ENCODE data around the gene VASN.
A peak's percentile ranks its signal among the peaks of the same experiment; 100 is the strongest.
"Not testable (repeated sequence)": the region's sequence is repeated elsewhere in the genome, so short reads cannot be mapped to it uniquely, and the experiment has no call there.

VASN gene

GRCh38 chr16:4371357-4372000 is at the start of gene VASN:
Gene VASN, plus strand, starts transcription at chr16:4371848. Its CDS starts 9,030 bp downstream, at chr16:4380878.
- DNase-seq = no peak

- no peak for DNase-seq
Measured at GRCh38 chr16:4322121-4323052, 49.3 kb upstream of the VASN start.

DNA sequence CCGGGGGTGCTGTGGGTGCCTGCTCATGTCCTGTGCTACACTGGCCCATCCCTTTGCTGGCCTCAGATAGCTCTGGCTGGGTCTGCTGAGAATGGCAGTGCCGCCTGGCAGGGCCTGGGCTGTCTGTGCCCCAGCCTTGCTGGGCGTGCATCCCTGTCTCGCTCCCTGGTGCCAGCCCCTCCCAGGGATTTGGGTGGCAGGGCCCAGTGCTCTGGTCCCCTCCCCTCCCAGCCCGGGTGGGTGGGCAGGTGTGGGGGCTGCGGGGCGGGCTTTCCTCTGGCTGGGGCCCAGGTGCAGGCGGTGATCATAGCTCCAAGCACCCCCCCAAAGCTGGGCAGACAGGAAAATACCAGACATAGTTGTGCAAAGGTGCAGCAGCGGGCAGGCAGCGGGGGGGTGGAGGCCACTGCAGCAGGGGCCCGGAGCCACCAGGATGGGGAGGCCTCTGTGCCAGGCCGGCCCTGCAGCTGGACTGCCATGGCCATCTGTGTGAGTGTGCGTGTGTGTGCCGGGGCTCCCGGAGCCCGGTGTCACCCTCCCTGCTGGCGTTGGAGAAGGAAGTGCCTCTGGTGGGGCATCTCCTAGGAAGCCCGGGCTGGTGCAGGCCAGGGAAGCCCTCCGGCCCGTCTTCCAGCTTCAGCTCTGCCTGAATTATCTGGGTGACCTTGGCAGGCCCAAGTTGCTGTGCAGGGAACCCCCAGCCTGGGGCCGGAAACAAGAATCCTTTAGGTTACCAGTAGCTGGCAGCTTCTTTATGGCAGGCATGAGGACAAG is 48.4 kb upstream of the VASN start:
- DNase-seq = no peak

DNA sequence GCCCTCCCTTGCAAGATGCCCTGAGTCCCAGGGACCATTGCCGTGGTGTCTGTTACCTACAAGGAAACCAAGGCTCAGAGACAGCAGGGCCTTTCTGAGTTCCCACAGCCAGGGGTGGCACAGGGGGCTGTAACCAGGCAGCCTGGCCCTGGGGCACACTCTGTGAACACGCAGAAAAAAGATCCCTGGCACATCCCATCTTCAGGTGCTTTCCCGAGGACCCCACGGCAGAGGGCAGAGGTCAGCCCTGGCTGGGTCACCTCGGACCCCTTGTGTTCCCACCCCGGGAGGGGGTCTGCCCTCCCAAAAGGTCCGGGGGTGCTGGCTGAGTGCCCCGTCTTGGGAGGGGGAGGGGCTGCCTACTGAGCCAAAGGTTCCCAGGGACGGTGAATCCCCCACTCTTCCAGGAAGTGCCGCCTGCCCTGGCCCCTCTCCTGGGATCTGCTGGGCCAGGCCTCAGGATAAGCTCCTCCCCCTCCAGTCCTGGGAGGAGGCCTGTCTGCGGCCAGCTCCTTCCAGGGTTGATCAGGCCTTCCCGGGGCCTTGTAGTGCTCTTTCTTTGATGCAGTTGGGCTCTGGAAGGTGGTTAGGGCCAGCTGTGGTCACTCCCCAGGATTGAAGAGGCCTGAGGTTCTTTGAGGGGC is 47.7 kb upstream of the VASN start:
- DNase-seq = no peak

DNA sequence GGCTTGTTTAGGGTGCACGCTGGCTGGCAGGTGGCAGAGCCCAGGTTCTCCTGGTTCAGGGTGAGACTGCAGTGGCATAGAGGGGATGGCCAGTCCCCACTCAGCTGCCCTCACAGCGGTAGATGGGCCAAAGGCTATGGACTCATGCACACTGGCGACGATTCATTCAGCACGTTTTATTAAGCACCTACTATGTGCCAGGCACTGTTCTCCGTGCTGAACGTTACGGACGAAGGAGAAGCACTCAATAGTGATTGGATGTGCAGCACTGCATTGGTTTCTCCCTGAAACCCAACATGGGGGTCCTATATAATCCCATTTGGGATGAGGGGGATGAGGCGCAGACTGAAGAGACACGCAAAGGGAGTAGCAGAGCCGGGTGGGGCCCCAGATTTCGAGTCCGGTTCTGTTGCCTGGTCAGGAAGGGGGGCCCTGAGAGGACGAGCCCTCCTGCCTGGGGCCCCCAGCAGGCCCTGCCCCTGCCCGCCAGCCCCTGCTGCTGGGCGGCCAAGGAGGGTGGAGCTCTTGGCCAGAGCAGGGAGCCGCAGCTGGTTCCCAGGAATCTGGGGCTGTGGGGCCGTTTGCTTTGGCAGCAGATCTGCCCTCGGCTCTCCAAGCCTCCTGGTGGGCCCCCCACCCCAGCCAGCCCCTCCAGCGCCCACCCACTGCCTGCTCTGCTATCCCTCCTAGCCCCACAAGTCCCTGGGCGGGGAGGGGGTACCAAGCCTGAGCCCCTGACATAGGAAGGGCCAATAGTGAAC is 47.0 kb upstream of the VASN start:
- DNase-seq = no peak

DNA sequence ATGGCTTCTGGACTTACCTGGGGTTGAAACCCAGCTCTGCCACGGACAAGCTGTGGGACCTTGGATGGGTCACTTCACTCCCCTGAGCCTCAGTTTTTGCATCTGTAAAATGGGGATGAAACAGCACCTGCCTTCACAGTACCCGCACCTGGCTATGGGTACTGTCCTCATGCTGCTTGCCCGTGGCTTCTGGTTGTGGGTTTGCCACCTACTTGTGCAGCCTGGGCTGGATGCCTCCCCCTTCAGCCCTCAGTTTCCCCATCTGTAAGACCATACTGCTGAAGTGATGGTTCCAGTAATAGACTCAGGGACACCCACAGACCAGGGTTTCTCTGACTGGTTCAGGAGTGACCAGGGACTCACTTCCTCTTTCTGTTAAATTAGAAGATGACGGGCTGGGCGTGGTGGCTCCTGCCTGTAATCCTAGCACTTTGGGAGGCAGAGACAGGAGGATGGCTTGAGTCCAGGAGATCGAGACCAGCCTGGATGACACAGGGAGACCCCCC is 46.3 kb upstream of the VASN start:
- peak in 1 of 2 experiments; percentile 11 for DNase-seq

- no peak for DNase-seq
Measured at GRCh38 chr16:4327386-4328045, 44.1 kb upstream of the VASN start.

DNA sequence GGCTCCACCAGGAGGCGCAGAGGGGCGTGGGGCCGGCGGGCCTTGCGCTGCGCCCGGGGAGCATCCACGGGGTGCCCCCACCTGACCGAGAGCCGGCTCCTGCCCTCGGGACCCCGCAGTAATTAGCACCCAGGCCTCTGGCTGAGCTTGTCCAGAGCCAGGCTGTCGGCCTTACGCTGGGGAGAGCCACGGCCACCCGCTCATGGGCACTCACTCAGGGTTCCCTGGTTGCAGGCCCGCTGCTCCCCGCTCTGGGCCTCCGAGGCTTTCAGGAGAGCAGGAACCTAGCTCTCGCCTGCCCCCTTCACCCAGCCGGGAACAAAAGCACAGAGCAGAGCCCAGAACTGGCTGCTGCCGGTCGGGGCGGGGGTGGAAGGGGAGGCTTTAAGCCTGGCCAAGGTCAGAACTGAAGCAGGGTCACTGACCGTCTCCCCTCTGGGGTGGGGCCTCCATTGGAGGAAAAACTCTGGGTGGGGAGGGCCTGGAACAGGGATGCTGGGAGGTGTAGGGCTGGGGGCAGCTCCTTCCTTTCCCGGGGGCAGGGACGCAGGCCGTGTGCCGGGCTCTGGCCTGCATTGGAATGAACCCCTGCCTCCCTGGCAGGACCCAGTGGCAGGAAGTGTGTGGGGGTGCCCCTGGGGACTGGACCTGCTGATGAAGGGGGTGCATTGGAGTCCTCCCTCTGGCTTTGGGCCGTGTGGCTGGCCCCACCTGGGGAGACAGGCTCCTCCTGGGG is 43.4 kb upstream of the VASN start:
- peak; percentile 48 to 66 for DNase-seq

- no peak for DNase-seq
Measured at GRCh38 chr16:4328782-4329775, 42.6 kb upstream of the VASN start.

- DNase-seq = peak; percentile 57 to 62
Measured at GRCh38 chr16:4330277-4330874, 41.3 kb upstream of the VASN start.

DNA sequence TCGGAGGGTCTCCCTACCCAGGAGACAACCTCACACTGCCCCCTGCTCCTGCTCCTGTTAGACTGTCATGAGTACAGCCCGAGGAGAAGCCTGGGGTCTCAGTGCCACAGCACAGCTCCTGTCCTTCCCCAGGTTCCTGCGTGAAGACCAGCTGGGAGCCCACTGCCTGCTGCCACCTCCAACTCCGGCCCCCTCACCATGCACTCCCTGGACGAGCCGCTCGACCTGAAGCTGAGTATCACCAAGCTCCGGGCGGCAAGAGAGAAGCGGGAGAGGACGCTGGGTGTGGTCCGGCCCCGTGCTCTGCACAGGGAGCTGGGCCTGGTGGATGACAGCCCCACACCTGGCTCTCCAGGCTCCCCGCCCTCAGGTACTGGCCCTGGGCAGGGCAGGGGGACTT is 39.6 kb upstream of the VASN start:
- no peak for DNase-seq

GRCh38 chr16:4332623-4333307 is 38.9 kb upstream of the VASN start:
- no peak for DNase-seq

DNA sequence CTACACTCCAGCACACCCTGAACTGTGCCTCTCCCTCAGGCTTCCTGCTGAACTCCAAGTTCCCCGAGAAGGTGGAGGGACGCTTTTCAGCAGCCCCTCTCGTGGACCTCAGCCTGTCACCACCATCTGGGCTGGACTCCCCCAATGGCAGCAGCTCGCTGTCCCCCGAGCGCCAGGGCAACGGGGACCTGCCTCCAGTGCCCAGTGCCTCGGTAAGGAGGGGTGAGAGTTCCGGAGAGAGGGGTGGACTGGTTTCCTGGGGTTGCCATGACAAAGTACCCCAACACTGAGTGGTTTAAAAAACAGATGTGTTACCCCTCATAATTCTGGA is 38.4 kb upstream of the VASN start:
- DNase-seq = no peak

GRCh38 chr16:4333714-4334113 is 37.9 kb upstream of the VASN start:
- DNase-seq = not testable (repeated sequence)

GRCh38 chr16:4334724-4335495 is 36.7 kb upstream of the VASN start:
- no peak for DNase-seq

DNA sequence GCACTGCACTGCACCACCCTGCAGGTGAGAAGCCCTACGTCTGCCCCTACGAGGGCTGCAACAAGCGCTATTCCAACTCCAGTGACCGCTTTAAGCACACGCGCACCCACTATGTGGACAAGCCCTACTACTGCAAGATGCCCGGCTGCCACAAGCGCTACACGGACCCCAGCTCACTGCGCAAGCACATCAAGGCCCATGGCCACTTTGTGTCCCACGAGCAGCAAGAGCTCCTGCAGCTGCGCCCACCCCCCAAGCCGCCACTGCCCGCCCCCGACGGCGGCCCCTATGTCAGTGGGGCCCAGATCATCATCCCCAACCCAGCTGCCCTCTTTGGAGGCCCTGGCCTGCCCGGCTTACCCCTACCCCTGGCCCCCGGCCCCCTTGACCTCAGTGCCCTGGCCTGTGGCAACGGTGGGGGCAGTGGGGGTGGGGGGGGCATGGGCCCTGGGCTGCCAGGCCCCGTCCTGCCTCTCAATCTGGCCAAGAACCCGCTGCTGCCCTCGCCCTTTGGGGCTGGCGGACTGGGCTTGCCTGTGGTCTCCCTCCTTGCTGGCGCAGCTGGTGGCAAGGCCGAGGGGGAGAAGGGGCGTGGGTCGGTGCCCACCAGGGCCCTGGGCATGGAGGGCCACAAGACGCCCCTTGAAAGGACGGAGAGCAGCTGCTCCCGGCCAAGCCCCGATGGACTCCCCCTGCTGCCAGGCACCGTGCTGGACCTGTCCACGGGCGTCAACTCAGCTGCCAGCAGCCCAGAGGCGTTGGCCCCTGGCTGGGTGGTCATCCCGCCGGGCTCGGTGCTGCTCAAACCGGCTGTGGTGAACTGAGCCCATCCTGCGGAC is 34.7 kb upstream of the VASN start:
- DNase-seq = no peak
